HG03175 (cell line): ENCODE results near the gene MLF2.

Experiments
- ATAC-seq: cut with Tn5 transposase; IDR thresholded peaks from one replicate; pipeline ENCODE4 v1.9.1; 2021; ENCODE audit warnings: mild to moderate bottlenecking, moderate library complexity; ENCODE audit not compliant: unreplicated experiment

MLF2 gene

GRCh38 chr12:6752921-6753771, at the start of gene MLF2:
TSS of gene MLF2 (minus strand) at chr12:6753141. CDS start at chr12:6752334, 807 bp downstream.
- ATAC-seq, result peak; percentile 93

DNA sequence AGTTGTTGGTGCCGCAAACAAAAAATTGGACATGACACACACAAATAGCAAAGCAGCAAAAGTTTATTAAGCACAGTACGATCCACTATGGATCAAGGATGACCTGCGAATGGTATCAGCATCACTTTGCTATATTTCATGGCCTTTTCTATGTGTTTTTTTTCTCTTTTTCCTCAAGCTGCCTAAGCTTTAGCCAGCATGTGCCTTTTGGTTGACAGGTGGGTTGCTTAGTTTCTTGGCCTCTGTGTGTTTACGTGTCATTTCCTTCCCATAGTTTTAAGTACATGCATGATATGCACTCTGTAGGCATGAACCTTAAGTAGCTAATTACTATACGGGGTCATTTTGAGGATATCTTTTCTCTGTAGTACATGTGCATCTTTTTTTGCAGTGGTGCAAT, 46.2 kb upstream of the MLF2 start:
- no peak for ATAC-seq

DNA sequence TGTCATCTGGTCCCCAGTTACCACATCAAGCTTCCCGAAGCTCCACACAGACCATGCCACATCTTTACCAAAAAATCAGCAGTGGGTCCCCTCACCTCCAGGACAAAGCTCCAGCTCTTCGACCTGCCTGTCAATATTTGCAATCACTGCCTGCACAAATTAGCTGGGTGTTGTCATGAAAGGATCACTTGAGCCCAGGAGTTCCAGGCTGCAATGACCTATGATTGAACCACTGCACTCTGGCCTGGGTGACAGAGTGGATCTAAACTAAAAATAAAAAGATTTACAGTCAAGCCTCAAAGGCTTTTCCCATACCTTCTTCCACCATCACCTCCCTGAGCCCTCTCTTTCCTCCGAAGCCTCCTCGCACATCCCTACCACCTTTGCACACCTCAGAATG, 43.6 kb upstream of the MLF2 start:
- ATAC-seq, result no peak

DNA sequence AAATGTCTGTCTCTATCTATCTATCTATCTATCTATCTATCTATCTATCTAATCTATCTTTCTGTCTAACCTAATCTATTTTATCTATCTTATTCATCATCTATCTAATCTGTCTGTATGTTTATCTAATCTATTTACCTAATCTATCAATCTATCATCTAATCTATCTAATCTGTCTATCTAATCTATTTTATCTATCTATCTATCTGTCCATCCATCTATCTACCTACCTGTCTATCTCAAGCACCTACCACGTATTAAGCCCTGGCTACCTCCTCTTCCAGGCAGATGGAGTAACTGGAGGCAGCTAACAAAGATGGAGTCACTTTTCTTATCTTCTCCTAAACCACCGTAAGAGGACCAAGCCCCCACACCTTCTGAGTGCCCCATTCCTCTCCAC, 42.1 kb upstream of the MLF2 start:
- ATAC-seq, result no peak

GRCh38 chr12:6792522-6793201, 39.7 kb upstream of the MLF2 start:
- ATAC-seq, result no peak

- ATAC-seq, result no peak
Measured at GRCh38 chr12:6791931-6792520, 39.1 kb upstream of the MLF2 start.

DNA sequence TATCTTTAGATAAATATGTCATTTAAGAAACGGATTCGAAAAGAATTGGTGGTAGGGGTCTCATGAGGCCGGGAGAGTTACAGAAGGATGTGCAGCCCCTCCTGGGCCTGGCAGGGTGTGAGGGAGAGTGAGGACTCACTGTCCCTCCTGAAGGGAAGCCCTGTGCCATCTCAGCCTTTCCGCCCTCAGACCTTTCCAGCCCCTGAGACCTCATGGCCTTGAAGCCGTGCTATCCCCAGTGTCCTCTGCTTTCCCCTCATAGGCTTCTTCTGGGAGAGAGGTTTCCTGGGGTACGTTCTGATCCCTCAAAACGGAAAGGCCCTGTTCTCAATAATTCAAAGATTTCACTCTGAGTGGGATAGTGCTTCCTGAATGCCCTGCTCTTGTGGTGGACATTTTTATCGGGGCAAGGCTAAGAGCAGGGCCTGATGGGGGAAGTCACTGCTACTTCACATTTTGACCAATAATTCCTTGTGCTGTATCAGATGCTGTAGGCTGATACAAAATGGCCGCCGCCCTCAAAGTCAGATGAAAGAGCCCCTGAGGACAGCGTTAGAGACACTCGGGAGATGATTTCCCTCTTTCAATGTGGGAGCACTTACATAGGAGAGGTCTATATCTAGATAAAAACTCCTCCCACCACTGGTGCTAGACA, 37.7 kb upstream of the MLF2 start:
- ATAC-seq, result no peak

DNA sequence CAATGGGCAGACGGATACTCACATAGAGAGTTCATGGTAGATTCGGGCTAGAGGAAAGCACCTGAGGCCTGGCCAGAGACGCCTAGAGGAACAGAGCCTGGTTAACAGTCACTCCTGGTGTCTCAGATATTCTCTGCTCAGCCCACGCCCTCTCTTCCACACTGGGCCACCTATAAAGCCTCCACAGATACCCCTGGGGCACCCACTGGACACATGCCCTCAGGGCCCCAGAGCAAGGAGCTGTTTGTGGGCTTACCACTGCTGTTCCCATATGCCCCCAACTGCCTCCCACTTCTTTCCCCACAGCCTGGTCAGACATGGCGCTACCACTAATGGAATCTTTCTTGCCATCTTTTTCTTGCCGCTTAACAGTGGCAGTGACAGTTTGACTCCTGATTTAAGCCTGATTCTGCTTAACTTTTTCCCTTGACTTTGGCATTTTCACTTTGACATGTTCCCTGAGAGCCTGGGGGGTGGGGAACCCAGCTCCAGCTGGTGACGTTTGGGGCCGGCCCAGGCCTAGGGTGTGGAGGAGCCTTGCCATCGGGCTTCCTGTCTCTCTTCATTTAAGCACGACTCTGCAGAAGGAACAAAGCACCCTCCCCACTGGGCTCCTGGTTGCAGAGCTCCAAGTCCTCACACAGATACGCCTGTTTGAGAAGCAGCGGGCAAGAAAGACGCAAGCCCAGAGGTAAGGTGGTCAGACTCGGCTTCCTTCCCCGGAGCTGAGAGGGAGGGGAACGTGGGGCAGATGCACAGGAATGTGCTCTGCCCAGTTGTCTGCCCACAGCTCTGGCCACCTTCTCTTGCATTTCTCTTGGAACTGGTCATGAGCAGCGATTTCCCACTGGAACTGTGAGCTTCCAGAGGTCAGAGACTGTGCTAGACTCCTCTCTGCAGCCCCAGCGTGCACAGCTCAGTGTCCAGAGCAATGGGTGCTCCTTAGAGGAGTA, 36.3 kb upstream of the MLF2 start, which contains the start of gene CD4:
TSS of gene CD4 (plus strand) at position 557 of the 953 bp plus-strand sequence. CDS start 10,611 bp downstream, outside the sequence.
- ATAC-seq, result no peak

DNA sequence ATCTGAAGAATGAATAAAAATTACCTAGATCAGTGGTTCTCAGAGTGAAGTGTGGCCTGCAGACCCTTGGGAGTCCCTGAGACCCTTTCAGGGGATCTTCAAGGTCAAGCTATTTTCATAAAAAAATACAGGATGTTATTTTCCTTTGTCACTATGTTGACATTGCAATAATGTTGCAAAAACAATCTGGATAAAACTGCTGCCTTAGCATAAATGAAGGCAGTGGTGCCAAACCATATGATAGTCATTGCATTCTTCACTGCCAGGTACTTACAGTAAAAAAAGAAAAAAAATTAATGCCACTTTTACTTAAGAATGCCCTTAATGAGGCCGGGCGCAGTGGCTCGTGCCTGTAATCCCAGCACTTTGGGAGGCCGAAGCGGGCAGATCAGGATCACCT, 34.4 kb upstream of the MLF2 start:
- ATAC-seq, result no peak

- ATAC-seq, result no peak
Measured at GRCh38 chr12:6786416-6787094, 33.6 kb upstream of the MLF2 start.

DNA sequence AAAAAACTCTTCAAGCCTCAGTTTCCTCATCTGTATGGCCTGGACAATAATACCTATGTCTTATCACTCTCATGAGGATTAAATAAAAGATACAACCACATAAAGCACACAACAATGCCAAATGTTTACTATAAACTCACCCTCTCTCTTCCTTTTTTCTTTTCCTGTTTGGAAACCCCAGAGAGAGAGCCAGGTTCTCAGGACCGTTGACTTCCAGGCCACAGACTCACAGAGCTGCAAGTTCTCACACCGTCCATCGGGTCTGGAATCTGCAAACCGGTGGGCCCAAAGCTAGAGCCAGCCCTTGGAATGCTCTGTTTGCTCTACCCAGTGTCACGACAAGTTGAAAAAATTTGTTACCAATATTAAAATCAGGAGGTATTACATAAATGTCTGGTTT, 31.8 kb upstream of the MLF2 start:
- ATAC-seq, result no peak

DNA sequence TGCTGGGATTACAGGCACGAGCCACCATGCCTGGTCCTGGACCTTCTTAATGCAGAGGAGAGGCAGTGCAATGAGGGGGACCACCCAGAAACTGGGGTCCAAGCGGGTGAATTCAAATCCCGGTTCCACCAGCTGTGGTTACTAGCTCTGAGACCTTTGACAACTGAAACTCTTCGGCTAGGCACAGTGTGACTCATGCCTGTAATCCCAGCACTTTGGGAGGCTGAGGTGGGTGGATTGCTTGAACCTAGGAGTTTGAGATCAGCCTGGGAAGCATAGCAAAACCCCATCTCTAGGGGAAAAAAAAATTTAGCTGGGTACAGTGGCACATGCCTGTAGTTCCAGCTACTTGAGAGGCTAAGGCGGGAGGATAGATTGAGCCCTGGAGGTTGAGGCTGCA, 31.4 kb upstream of the MLF2 start:
- no peak for ATAC-seq

DNA sequence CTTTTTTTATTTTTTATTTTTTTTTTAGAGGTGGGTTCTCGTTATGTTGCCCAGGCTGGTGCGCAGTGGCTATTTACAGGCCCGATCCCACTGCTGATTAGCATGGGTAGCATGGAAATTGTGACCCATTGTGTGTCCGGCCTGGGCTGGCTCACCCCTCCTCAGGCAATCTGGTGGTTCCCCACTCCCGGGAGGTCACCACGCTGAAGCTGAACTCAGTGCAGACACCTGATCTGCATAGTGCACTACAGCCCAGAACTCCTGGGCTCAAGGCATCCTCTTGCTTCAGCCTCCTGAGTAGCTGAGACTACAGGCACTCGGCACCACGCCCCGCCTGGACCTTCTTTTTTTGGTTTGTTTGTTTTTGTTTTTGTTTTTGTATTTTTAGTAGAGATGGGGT, 30.9 kb upstream of the MLF2 start:
- ATAC-seq, result no peak

- ATAC-seq, result no peak
Measured at GRCh38 chr12:6782850-6783566, 30.1 kb upstream of the MLF2 start.

DNA sequence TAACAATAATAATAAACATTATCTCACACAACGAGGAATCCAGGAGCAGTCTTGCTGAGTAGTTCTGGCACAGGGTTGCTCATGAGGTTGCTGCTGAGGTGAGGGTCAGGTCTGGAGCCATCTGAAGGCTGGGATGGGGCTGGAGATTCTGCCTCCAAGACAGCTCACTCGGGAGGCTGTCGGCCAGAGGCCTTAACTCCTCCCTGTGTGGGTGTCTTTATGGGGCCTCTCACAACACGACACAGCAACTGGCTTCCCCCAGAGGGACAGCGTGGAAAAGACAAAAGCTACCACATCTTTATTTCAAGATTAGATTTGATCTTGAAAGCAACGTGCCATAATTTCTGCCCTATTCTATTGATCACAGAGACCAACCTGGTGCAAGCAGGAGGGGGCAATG, 29.2 kb upstream of the MLF2 start:
- no peak for ATAC-seq

DNA sequence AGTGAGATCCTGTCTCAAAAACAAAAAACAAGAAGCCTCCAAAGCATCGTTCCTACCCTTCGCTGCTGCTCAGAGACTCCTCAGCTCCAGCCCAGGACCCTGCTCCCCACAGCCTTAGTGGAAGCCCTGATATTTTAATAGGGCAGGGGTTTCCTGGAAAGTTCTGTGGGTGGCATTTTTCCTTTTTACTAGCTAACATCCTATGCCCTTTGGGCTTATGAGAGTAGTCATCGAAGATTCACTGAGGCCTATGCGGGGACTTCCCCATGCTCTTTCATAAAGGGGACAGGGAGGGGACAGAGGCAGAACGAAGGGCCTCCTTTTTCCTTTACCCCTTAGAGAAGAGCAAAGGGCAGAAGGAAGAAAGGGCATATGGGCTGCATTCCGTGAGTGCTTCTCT, 27.6 kb upstream of the MLF2 start:
- no peak for ATAC-seq

DNA sequence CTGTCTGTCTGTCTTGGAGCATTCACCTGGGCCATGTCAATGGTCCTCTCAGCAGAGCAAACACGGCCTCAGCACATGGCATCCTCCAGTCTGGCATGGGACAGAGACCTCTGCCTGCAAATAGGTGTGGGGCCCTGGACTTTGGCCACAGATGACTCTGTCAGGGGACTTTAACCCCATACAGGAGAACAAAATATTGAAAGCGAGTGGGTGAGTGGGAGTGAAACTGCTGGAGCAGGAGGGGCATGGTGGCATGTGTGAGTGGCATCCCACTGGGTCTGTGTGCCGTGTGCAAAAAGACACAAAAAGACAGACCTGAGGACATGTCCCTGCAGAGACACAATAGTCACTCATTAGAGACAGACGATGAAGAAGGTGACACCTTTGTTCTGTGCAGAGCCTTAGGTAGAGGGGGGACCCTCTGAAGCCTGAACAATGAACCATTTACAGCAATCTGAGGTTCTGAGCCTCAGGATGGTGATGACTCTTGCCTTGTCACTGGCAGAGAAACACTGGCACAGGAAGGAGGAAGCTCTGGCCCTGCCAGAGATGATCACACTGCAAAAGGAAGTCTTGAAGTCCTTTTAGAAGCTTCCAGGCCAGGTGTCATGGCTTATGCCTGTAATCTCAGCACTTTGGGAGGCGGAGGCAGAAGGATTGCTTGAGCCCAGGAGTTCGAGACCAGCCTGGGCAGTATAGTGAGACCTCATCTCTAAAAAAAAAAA, 26.9 kb upstream of the MLF2 start:
- no peak for ATAC-seq
